ENCODE results near the gene PSME1. TPM values are rescaled to one million over a fixed set of nuclear protein-coding genes. Genes with fewer than 3 reads are reported as not detected.

The PSME1 gene
- total and polyA plus RNA-seq, 2 of the 4 experiments (the other 2 are of a cell fraction) = 42.8 to 106 TPM

- peak overlapping the region; percentile 1 for H2AFZ ChIP-seq (replicated peaks; ENCODE audit: low read length, poor library complexity)
- ATAC-seq (ENCODE audit: low read depth) = no peak
- no peaks in the 10 kb centered on the region for H3K27me3 ChIP-seq (ENCODE audit: control insufficient read depth, insufficient read depth, low read length)
- CTCF ChIA-PET = no interaction called here
- no peak overlapping the region for H2BK120ac ChIP-seq (ENCODE audit: low read depth, low read length)
- H3K56ac ChIP-seq (ENCODE audit: extremely low read depth, insufficient read depth, low read length) = no peak overlapping the region
- H3K14ac ChIP-seq (replicated peaks; ENCODE audit: low read depth, low read length) = no peak overlapping the region
- WGBS, 2 experiments (ENCODE audit: extremely low coverage in 2 of 2, insufficient read length in 1 of 2) = 99% methylated on average over 7 of the region's 19 CpGs; no CpG with 5 or more reads in 1 of the 2 experiments
- H3K79me1 ChIP-seq (ENCODE audit: low read depth in 1 of 2, low read length in 2 of 2) = peaks cover 0 to 18% of the 10 kb centered on the region in 2 experiments; a peak in 3 of 4 replicates
- H2BK20ac ChIP-seq (ENCODE audit: low read depth, low read length) = no peak overlapping the region
- intact Hi-C loops (cut with micrococcal nuclease) (no loop called here), dilution Hi-C loops (cut with HindIII; ENCODE audit: low sequenced_read_pairs, unreplicated experiment) (no loop called here), in situ Hi-C loops (cut with MboI; ENCODE audit: low sequenced_read_pairs) (no loop called here)
- H3K9me1 ChIP-seq (ENCODE audit: insufficient read depth, low read length) = no peaks in the 10 kb centered on the region; the same call in 1 of the 2 replicates
- H3K36me3 ChIP-seq (ENCODE audit: control insufficient read depth, insufficient read depth, low read length) = peaks cover 86% of the 10 kb centered on the region
- no peak overlapping the region for H3K23ac ChIP-seq (ENCODE audit: low read depth, low read length)
- H3K4ac ChIP-seq (ENCODE audit: low read depth, low read length) = no peak overlapping the region
- no TSS peak for BruUV-seq (replicated peaks)
- peak overlapping the region; percentile 28 for H2AK9ac ChIP-seq (replicated peaks; ENCODE audit: low read depth, low read length, poor library complexity)
- POLR2A ChIA-PET (ENCODE audit: unreplicated experiment) = no interaction called here
- DNase-seq = no peak
- no peak for TF ChIP-seq RCOR1 (IDR thresholded peaks at IDR 0.05; ENCODE audit: insufficient replicate concordance, low read length)
- TF ChIP-seq SMC3 (IDR thresholded peaks at IDR 0.05; ENCODE audit: low read depth, low read length) = no peak
- TF ChIP-seq USF2 (IDR thresholded peaks at IDR 0.05; ENCODE audit: low read depth, low read length) = no peak
- no peak for TF ChIP-seq MAZ (IDR thresholded peaks at IDR 0.05; ENCODE audit: borderline replicate concordance, low read depth, low read length)
- TF ChIP-seq FOS (IDR thresholded peaks at IDR 0.05; ENCODE audit: low read depth, low read length) = no peak
- no peak for TF ChIP-seq NFE2L2 (IDR thresholded peaks at IDR 0.05; ENCODE audit: low read depth, low read length)
- TF ChIP-seq CHD1 (IDR thresholded peaks at IDR 0.05; ENCODE audit: low read depth, low read length) = no peak
- no peak for TF ChIP-seq RFX5 (IDR thresholded peaks at IDR 0.05; ENCODE audit: low read depth, low read length)
- no peak for TF ChIP-seq MAFK (IDR thresholded peaks at IDR 0.05; ENCODE audit: low read depth, low read length)
- no peak for TF ChIP-seq POLR2A (IDR thresholded peaks at IDR 0.05; ENCODE audit: low read depth, low read length)
- no peak for TF ChIP-seq CEBPB (IDR thresholded peaks at IDR 0.05; ENCODE audit: low read depth, low read length)
- no peak for TF ChIP-seq BHLHE40 (IDR thresholded peaks at IDR 0.05; ENCODE audit: low read depth, low read length)
- no peak for TF ChIP-seq ELK1 (IDR thresholded peaks at IDR 0.05; ENCODE audit: borderline replicate concordance, low read depth, low read length)
- TF ChIP-seq CTCF (conservative IDR thresholded peaks at IDR 0.05; ENCODE audit: low read depth, low read length) = no peak
- no peak for TF ChIP-seq RAD21 (IDR thresholded peaks at IDR 0.05; ENCODE audit: low read length)
- TF ChIP-seq MXI1 (IDR thresholded peaks at IDR 0.05; ENCODE audit: borderline replicate concordance, low read depth, low read length) = no peak
- no peak overlapping the region for H4K5ac ChIP-seq (ENCODE audit: low read depth, low read length)
- no peak overlapping the region for H3K9ac ChIP-seq (ENCODE audit: low read depth, low read length)
- no peak overlapping the region for H2BK5ac ChIP-seq (ENCODE audit: low read depth, low read length, poor library complexity, severe bottlenecking)
- no peak overlapping the region for H2BK15ac ChIP-seq (ENCODE audit: low read depth, low read length)
- no peak overlapping the region for H2AK5ac ChIP-seq (ENCODE audit: low read depth, low read length)
- H3K4me3 ChIP-seq (ENCODE audit: insufficient read depth, low read depth, low read length) = no peak overlapping the region
- H3K18ac ChIP-seq (ENCODE audit: low read depth, low read length) = no peak overlapping the region
- no peak overlapping the region for H4K8ac ChIP-seq (ENCODE audit: low read depth in 2 of 2, low read length in 2 of 2)
- H4K91ac ChIP-seq (ENCODE audit: insufficient read depth, low read depth, low read length) = no peak overlapping the region
- no peak overlapping the region for H3K27ac ChIP-seq (ENCODE audit: insufficient read depth, low read length)
- H3K4me1 ChIP-seq (ENCODE audit: control insufficient read depth, insufficient read depth, low read length) = peaks cover 2% of the 10 kb centered on the region; the same call in 1 of the 2 replicates
- no peaks in the 10 kb centered on the region for H3K9me3 ChIP-seq (ENCODE audit: control insufficient read depth, insufficient read depth, low read length)
- no peaks in the 10 kb centered on the region for H4K20me1 ChIP-seq (ENCODE audit: insufficient read depth, low read length)
- no peak overlapping the region for H3K4me2 ChIP-seq (ENCODE audit: low read depth, low read length)
These were observed 45.5 kb downstream of the PSME1 start for GRCh38 chr14:24181371-24182077.

Measured in IMR-90 (cell line).